WERI-Rb-1 (cell line): ENCODE data around the gene CWC25.
"Not testable (repeated sequence)": the region's sequence is repeated elsewhere in the genome, so short reads cannot be mapped to it uniquely, and the experiment has no call there.

Experiments used
- DNase-seq: peaks from one replicate; pipeline ENCODE4 v3.0.0-alpha.2; 2020
- H3K27ac ChIP-seq: fragments of 250-450 bp; sonication (Bioruptor Pico); 2 replicates; pipeline ENCODE4 v1.5.1; 2020; ENCODE audit warnings: mild to moderate bottlenecking, moderate library complexity
- H3K27me3 ChIP-seq: fragments of 250-450 bp; sonication (Bioruptor Pico); 2 replicates; pipeline ENCODE4 v1.5.1; 2021; ENCODE audit warnings: mild to moderate bottlenecking, low read depth, moderate library complexity; ENCODE audit not compliant: insufficient read depth, severe bottlenecking
- H3K36me3 ChIP-seq: fragments of 250-450 bp; sonication (Bioruptor Pico); 2 replicates; pipeline ENCODE4 v1.5.1; 2020; ENCODE audit warnings: mild to moderate bottlenecking, moderate library complexity
- H3K4me3 ChIP-seq: 2 replicates; pipeline ENCODE4 v1.5.1; 2011; ENCODE audit warnings: low read depth, mild to moderate bottlenecking, control low read depth, low read length
- H3K9me3 ChIP-seq: fragments of 250-450 bp; sonication (Bioruptor Pico); 2 replicates; pipeline ENCODE4 v1.5.1; 2021; ENCODE audit warnings: mild to moderate bottlenecking, moderate library complexity; ENCODE audit not compliant: severe bottlenecking
- TF ChIP-seq, protein P1 (sequence below): IDR thresholded peaks from 2 replicates; pipeline ENCODE4 v1.5.1; 2011; ENCODE audit warnings: low read depth, mild to moderate bottlenecking, control low read depth, inconsistent platforms, low read length

CWC25 gene

GRCh38 chr17:38867179-38867967, 42.3 kb upstream of the CWC25 start:
- DNase-seq, result peak; percentile 50
- H3K27me3 ChIP-seq, result no peaks in the 10 kb centered on the region
- no peaks in the 10 kb centered on the region for H3K9me3 ChIP-seq
- H3K4me3 ChIP-seq, result no peak overlapping the region
- H3K27ac ChIP-seq, result no peak overlapping the region
- TF ChIP-seq, protein P1, sequence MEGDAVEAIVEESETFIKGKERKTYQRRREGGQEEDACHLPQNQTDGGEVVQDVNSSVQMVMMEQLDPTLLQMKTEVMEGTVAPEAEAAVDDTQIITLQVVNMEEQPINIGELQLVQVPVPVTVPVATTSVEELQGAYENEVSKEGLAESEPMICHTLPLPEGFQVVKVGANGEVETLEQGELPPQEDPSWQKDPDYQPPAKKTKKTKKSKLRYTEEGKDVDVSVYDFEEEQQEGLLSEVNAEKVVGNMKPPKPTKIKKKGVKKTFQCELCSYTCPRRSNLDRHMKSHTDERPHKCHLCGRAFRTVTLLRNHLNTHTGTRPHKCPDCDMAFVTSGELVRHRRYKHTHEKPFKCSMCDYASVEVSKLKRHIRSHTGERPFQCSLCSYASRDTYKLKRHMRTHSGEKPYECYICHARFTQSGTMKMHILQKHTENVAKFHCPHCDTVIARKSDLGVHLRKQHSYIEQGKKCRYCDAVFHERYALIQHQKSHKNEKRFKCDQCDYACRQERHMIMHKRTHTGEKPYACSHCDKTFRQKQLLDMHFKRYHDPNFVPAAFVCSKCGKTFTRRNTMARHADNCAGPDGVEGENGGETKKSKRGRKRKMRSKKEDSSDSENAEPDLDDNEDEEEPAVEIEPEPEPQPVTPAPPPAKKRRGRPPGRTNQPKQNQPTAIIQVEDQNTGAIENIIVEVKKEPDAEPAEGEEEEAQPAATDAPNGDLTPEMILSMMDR, result no peak
- peaks cover 4% of the 10 kb centered on the region for H3K36me3 ChIP-seq

GRCh38 chr17:38864636-38865398, 39.7 kb upstream of the CWC25 start:
- Histone ChIP-seq H3K9me3 (no peaks in the 10 kb centered on the region), H3K4me3 (no peak overlapping the region), H3K27me3 (no peaks in the 10 kb centered on the region), H3K27ac (no peak overlapping the region), H3K36me3 (no peaks in the 10 kb centered on the region; the same call in 1 of the 2 replicates)
- TF ChIP-seq, protein P1, result peak; percentile 64
- no peak for DNase-seq

GRCh38 chr17:38861399-38861843, 36.3 kb upstream of the CWC25 start:
- Histone ChIP-seq H3K4me3 (no peak overlapping the region), H3K36me3 (no peaks in the 10 kb centered on the region), H3K27me3 (no peaks in the 10 kb centered on the region), H3K27ac (no peak overlapping the region), H3K9me3 (no peaks in the 10 kb centered on the region)
- TF ChIP-seq, protein P1, result no peak
- no peak for DNase-seq

- no peaks in the 10 kb centered on the region for H3K27me3 ChIP-seq
- TF ChIP-seq, protein P1, result no peak
- H3K36me3 ChIP-seq, result peaks cover 9% of the 10 kb centered on the region
- no peaks in the 10 kb centered on the region for H3K9me3 ChIP-seq
- H3K27ac ChIP-seq, result no peak overlapping the region
- no peak overlapping the region for H3K4me3 ChIP-seq
- no peak for DNase-seq
These were observed 32.1 kb upstream of the CWC25 start for GRCh38 chr17:38857271-38857670.

GRCh38 chr17:38855101-38855714, 30.1 kb upstream of the CWC25 start:
- H3K27me3 ChIP-seq, H3K4me3 ChIP-seq, H3K27ac ChIP-seq, DNase-seq, H3K9me3 ChIP-seq: not testable (repeated sequence)
- peaks cover 30% of the 10 kb centered on the region for H3K36me3 ChIP-seq
